ENCODE results near the gene LCT. TPM values are rescaled to one million over a fixed set of nuclear protein-coding genes. Genes with fewer than 3 reads are reported as not detected.

The LCT gene
- 0.06 TPM for total RNA-seq

DNA sequence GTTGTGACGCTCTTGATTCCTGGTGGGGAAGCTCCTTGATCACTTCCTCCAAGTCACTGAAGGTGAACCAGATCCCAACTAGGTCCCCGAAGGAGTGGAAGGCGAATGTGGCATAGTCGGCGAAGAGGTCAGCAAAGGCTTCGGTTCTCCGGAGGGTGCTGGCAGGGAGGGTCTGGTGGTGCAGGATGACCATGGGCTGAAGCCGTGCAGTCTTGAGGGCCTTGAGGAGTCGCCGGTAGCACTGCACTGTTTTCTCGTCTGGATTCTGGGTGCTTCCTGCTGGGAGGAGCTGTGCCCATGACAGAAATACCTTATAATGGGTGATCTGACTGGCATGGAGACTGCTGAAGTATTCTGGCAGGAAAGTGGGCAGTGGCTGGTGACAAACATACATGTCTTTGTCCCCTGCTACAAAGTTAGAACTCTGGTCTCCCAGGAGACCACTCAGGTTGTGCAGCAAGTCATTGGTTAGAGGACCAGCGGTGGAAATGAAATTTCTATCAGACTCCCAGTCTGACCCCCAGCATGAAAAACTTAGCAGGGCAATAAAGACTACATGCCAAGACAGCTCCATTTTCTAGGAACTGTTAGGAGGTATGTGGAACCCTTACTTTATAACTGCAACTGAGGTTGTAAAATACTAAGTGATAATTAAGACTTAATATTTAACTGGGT, at the start of gene LCT:
LCT (minus strand) TSS at position 589 of the 675 bp plus-strand sequence; CDS start at position 574, 15 bp downstream.

DNA sequence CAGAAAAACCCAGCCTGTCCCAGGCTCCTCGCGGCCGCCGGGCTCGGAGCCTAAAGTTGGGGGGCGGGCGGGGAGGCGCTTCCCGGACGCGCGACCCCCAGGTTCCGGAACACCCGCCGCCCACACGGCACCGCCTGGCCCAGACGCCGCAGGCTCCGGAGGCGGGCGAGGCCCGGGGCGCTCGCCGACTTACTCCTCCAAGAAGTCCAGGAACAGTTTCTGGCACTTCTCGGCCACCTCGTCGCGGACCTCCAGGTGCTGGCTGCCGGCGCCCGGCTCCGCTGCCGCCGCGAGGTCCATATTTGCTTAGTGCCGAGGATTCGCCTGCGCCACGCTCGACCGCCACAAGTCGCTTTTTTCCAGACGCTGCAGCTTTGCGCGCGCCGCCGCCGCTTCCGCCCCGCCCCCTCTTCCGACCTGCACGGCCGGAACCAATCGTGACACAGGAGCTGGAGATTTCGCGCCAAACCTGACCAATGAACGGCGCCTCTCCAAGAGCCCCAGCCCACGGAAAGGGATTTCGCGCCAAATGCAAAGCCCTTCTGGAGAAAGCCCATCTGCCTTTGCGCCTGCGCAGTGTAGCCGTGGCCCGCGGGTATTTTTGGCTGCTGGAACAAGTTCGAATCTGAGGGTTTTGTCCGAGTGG, 39.2 kb upstream of the LCT start, which contains the start of gene MCM6:
MCM6 (minus strand) TSS at position 378 of the 646 bp plus-strand sequence; CDS start at position 300, 78 bp downstream.

DNA sequence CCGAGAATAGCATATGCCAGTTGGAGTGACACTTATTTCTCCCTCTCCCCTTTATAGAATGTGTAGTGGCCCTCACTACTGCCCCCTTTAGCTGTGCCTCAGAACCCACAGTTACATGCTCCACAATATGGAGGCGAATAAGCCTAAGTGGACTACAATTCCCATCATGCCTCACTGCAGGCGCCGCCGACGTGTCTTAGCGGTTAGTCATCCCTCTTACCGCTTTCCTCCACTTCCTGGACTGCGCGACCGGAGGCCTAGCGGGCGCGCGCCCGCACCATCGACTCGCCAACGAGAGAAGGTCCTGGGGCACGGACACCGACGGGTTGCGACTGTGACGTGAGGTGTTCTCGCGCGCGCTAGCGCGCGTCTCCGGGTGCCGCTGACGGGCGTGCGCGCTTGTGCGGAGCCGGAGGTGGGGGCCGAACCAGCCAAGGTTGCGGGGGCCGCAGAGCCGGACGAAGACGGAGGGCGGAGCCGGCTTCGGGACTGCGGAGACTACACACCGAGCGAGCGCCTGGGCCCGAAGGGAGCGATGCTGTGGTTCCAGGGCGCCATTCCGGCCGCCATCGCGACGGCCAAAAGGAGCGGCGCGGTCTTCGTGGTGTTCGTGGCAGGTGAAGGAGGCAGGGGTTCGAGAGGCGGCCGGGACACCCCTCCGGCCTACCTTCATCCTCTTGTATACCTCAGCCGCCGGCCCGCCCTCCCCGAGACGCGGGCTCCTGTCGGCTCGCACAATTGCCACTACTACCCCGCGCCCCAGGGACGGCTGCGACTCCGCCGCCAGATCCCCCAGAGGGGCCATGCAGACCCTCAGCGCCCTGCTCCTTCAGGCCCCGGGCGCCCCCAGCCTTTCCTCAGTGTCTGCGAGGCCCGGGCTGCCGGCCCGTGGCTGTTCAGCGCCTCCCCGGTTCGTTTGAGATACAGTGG, 95.3 kb downstream of the LCT start, which contains the start of gene UBXN4:
UBXN4 (plus strand) TSS at position 461 of the 930 bp plus-strand sequence; CDS start at position 536, 75 bp downstream.

Small RNA genes within 50 kb of the gene (small RNA-seq; reads per million reads assigned to genes)
- gene RF00019 (ENCODE audit: low replicate concordance), result not detected

Other genes with a start within 250 kb of the LCT start
- 68.8 TPM for gene UBXN4, start 95.3 kb downstream of the LCT start, total RNA-seq
- 23.6 TPM for gene MCM6, start 39.3 kb upstream of the LCT start, total RNA-seq
- gene DARS1, start 148.4 kb upstream of the LCT start, total RNA-seq, result 55.4 TPM

Measured in metanephros (tissue), 2 donors.